HCT116 (cell line): Measurements from ENCODE around the gene SLC25A45. TPM values are rescaled to one million over a fixed set of nuclear protein-coding genes. Genes with fewer than 3 reads are reported as not detected.

Experiments used
- ATAC-seq: fragments of 200-7000 bp; cut with Tn5 transposase; 2 replicates; pipeline ENCODE4 v1.9.1; 2020; ENCODE audit warnings: mild to moderate bottlenecking, moderate library complexity
- BruUV-seq: library from RNA; stranded (reverse); fragments of 400-500 nt; replicated peaks from 2 replicates; lab custom pipeline; 2021; lab: Mats Ljungman, UMichigan
- CTCF ChIA-PET: fragments of 300-600 bp; sonication (Branson Sonifier 250); formaldehyde crosslinking; loops from one replicate; lab custom pipeline; 2021; ENCODE audit warnings: antibody characterized with exemption; lab: Charles Lee
- POLR2A ChIA-PET: fragments of 300-600, 350-600 bp; sonication (Branson Sonifier 250); formaldehyde crosslinking; loops from one replicate; lab custom pipeline; 2021; ENCODE audit warnings: antibody characterized with exemption; lab: Charles Lee
- RAD21 ChIA-PET, 2 experiments: fragments of 300-600 bp; sonication (Branson Sonifier 250); formaldehyde crosslinking; loops; one replicate each; lab custom pipeline; 2023; ENCODE audit warnings: low total read pairs in 2 of 2; ENCODE audit not compliant: uncharacterized antibody in 2 of 2, unreplicated experiment in 2 of 2, low non-redundant PET in 1 of 2; lab: Charles Lee
- DNase-seq: peaks from one replicate; pipeline ENCODE4 v3.0.0-alpha.2; 2010; ENCODE audit warnings: low read depth, low spot score
- H2AFZ ChIP-seq: fragments of 200-600 bp; shearing (Covaris generic), sonication (generic); 2 replicates; pipeline ENCODE4 v1.6.1; 2017; ENCODE audit warnings: low read depth, mixed run types, mixed read lengths, antibody characterized with exemption, low read length; ENCODE audit not compliant: poor library complexity, severe bottlenecking
- H3K27ac ChIP-seq: 2 replicates; pipeline ENCODE4 v1.5.1; 2012; ENCODE audit warnings: low read depth, low read length
- H3K27me3 ChIP-seq: fragments of 200-600 bp; sonication (generic); 2 replicates; pipeline ENCODE4 v1.6.1; 2016; ENCODE audit warnings: mixed run types, low read length, mixed read lengths; ENCODE audit not compliant: insufficient read depth
- H3K36me3 ChIP-seq, 2 experiments: fragments of 200-500 bp in 1 of 2; fragments of 200-600 bp in 1 of 2; sonication (Bioruptor generic) in 1 of 2; sonication (generic) in 1 of 2; 2 replicates each; pipeline versions ENCODE4 v1.5.1 to v1.6.1; 2014 to 2016; ENCODE audit warnings: low read length in 2 of 2, inconsistent platforms in 1 of 2, mixed read lengths in 1 of 2, mixed run types in 1 of 2; ENCODE audit not compliant: insufficient read depth in 2 of 2, control insufficient read depth in 1 of 2
- H3K4me1 ChIP-seq, 2 experiments: fragments of 200-600 bp in 1 of 2; sonication (generic) in 1 of 2; 2 replicates each; pipeline versions ENCODE4 v1.5.1 to v1.6.1; 2012 to 2017; ENCODE audit warnings: low read length in 2 of 2, inconsistent platforms in 1 of 2, mild to moderate bottlenecking in 1 of 2, mixed read lengths in 1 of 2, mixed run types in 1 of 2, moderate library complexity in 1 of 2; ENCODE audit not compliant: insufficient read depth in 2 of 2, control insufficient read depth in 1 of 2
- H3K4me2 ChIP-seq: fragments of 200-600 bp; sonication (generic); 2 replicates; pipeline ENCODE4 v1.6.1; 2017; ENCODE audit warnings: mixed run types, low read length, mixed read lengths
- H3K4me3 ChIP-seq, 2 experiments: fragments of 200-600 bp in 1 of 2; sonication (generic) in 1 of 2; replicated peaks in 1 of 2; 2 replicates each; pipeline ENCODE4 v1.5.1; 2011 to 2016; ENCODE audit warnings: low read length in 2 of 2, control low read depth in 1 of 2, low read depth in 1 of 2, mild to moderate bottlenecking in 1 of 2, mixed read lengths in 1 of 2, mixed run types in 1 of 2
- H3K79me2 ChIP-seq: fragments of 200-600 bp; sonication (generic); 2 replicates; pipeline ENCODE4 v1.6.1; 2017; ENCODE audit warnings: mild to moderate bottlenecking, mixed run types, low read length, moderate library complexity, mixed read lengths; ENCODE audit not compliant: insufficient read depth
- H3K9ac ChIP-seq: fragments of 200-600 bp; sonication (generic); 2 replicates; pipeline ENCODE4 v1.6.1; 2016; ENCODE audit warnings: low read length, mixed read lengths
- H3K9me2 ChIP-seq: fragments of 200-600 bp; sonication (generic), shearing (Covaris generic); 2 replicates; pipeline ENCODE4 v1.6.1; 2017; ENCODE audit warnings: mixed run types, mild to moderate bottlenecking, moderate library complexity; ENCODE audit not compliant: insufficient read depth
- H3K9me3 ChIP-seq, 2 experiments: fragments of 200-500 bp in 1 of 2; fragments of 200-600 bp in 1 of 2; sonication (Bioruptor generic) in 1 of 2; sonication (generic) in 1 of 2; 2 replicates each; pipeline ENCODE4 v1.6.1; 2014 to 2017; ENCODE audit warnings: low read length in 2 of 2, mixed read lengths in 2 of 2, inconsistent platforms in 1 of 2, low read depth in 1 of 2, mild to moderate bottlenecking in 1 of 2, mixed run types in 1 of 2, moderate library complexity in 1 of 2; ENCODE audit not compliant: control insufficient read depth in 1 of 2, insufficient read depth in 1 of 2
- H4K20me1 ChIP-seq: fragments of 200-600 bp; sonication (generic), shearing (Covaris generic); 2 replicates; pipeline ENCODE4 v1.6.1; 2017; ENCODE audit warnings: mixed run types, mild to moderate bottlenecking, moderate library complexity; ENCODE audit not compliant: insufficient read depth
- CBX3 ChIP-seq: IDR thresholded peaks from 2 replicates; pipeline ENCODE4 v1.6.1; 2012; ENCODE audit warnings: low read depth
- EGR1 ChIP-seq: IDR thresholded peaks from 2 replicates; pipeline ENCODE4 v1.6.1; 2012; ENCODE audit warnings: low read depth
- ELF1 ChIP-seq: IDR thresholded peaks from 2 replicates; pipeline ENCODE4 v1.6.1; 2012; ENCODE audit warnings: low read depth, borderline replicate concordance
- EZH2 ChIP-seq: fragments of 200-600 bp; sonication (generic); IDR thresholded peaks from 2 replicates; pipeline ENCODE4 v1.6.1; 2017; ENCODE audit warnings: antibody characterized with exemption, mixed run types
- EZH2phosphoT487 ChIP-seq: fragments of 200-600 bp; IDR thresholded peaks from 2 replicates; pipeline ENCODE4 v1.6.1; 2018; ENCODE audit warnings: antibody characterized with exemption, borderline replicate concordance
- JUND ChIP-seq: IDR thresholded peaks from 2 replicates; pipeline ENCODE4 v1.6.1; 2012
- SIN3A ChIP-seq: IDR thresholded peaks from 2 replicates; pipeline ENCODE4 v1.6.1; 2012; ENCODE audit warnings: low read depth
- SP1 ChIP-seq: IDR thresholded peaks from 2 replicates; pipeline ENCODE4 v1.6.1; 2012; ENCODE audit warnings: low read depth
- SRF ChIP-seq: IDR thresholded peaks from 2 replicates; pipeline ENCODE4 v1.6.1; 2012; ENCODE audit warnings: low read depth
- TCF7L2 ChIP-seq: IDR thresholded peaks from 2 replicates; pipeline ENCODE4 v1.7.0; 2011; ENCODE audit warnings: borderline replicate concordance, inconsistent platforms; ENCODE audit not compliant: insufficient read depth, insufficient read length; ENCODE audit errors: extremely low read depth
- YY1 ChIP-seq: IDR thresholded peaks from 2 replicates; pipeline ENCODE4 v1.6.1; 2011; ENCODE audit warnings: low read length, low read depth, moderate library complexity, mild to moderate bottlenecking; ENCODE audit not compliant: insufficient replicate concordance; ENCODE audit errors: extremely low read depth
- ZFX ChIP-seq: fragments of 450-650 bp; IDR thresholded peaks from 2 replicates; pipeline ENCODE4 v1.6.1; 2017
- intact Hi-C: fragments of 100-400 bp; cut with micrococcal nuclease; formaldehyde crosslinking; loops from 2 replicates; pipeline ENCODE4 v1.10.0; 2022
- total RNA-seq: library from RNA; stranded (reverse); gene quantifications from one replicate; pipeline ENCODE4 v1.2.1, GENCODE V29; 2021; ENCODE audit not compliant: unreplicated experiment
- TF ChIP-seq, protein P1 (sequence below): IDR thresholded peaks from 2 replicates; pipeline ENCODE4 v1.6.1; 2012
- TF ChIP-seq, protein P2 (sequence below): IDR thresholded peaks from 2 replicates; pipeline ENCODE4 v1.6.1; 2012

The SLC25A45 gene
- total RNA-seq, 1 experiment from 2014 or later: 3.9 TPM

DNA sequence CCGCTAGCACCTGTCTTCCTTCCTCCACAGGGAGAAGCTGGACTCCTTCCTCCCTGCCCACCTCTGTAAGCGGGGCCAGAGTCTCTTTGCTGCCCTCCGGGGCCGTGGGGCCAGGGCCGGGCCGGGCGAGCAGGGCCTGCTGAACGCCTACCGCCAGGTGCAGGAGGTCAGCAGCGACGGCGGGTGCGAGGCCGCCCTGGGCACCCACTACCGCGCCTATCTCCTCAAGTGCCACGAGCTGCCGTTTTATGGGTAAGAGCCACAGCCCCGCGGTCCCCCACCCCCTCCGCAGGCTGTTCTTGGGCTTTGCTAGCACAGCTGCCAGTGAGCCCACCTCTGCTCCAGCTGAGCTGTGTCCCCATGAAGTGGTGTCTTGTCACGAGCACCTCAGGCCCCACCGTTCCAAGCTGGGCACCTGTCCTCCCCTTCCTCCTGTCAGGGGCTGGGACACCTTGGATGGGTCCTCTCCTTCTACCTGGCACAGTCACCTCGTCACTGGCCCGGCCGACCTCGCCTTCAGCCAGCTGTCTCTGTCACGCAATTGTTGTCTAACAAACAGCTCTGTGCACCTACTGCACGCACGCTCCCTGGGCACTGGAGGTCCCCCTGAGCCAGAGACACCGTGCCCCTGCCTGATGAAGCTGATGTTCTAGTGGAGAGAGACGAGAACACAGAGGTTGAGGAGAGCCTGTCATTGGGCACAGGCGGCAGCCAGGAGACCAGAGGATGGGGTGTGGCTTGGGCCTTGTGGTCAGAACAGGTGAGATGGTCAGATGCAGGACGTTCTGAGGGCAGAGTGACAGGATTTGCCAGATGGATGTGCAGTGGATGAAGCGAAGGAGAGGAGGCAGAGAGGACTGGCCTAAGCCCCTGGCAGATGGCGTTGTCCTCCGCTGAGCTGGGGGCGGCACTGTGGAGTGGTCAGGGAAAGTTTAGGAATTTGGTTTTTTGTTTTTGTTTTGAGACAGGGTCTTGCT, 14.6 kb upstream of the SLC25A45 start:
- no peaks in the 10 kb centered on the region for H3K9me2 ChIP-seq
- TF ChIP-seq JUND (no peak), ELF1 (no peak), EZH2 (no peak), TCF7L2 (no peak), SRF (no peak), SIN3A (no peak), EZH2phosphoT487 (no peak), EGR1 (no peak), ZFX (no peak), CBX3 (no peak), YY1 (no peak), SP1 (no peak)
- TF ChIP-seq, protein P1, sequence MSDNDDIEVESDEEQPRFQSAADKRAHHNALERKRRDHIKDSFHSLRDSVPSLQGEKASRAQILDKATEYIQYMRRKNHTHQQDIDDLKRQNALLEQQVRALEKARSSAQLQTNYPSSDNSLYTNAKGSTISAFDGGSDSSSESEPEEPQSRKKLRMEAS: no peak
- TF ChIP-seq, protein P2, sequence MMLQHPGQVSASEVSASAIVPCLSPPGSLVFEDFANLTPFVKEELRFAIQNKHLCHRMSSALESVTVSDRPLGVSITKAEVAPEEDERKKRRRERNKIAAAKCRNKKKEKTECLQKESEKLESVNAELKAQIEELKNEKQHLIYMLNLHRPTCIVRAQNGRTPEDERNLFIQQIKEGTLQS: no peak
- H3K9ac ChIP-seq: no peak overlapping the region
- no peaks in the 10 kb centered on the region for H3K27me3 ChIP-seq
- no peaks in the 10 kb centered on the region for H4K20me1 ChIP-seq
- H2AFZ ChIP-seq: no peak overlapping the region
- ATAC-seq (no peak), DNase-seq (no peak)
- no peak overlapping the region for H3K27ac ChIP-seq
- no peak overlapping the region for H3K4me2 ChIP-seq
- peaks cover 3% of the 10 kb centered on the region; the same call in 1 of the 2 replicates for H3K79me2 ChIP-seq
- H3K4me3 ChIP-seq: no peak overlapping the region
- ChIA-PET CTCF (no interaction called here), POLR2A (interaction anchor here (1.9 kb wide), 1 partner anchor 26 kb away, joined by 4 read pairs; the partner anchor contains the start of gene NEAT1), RAD21 (no interaction called here)
- intact Hi-C loops: no loop called here
- H3K36me3 ChIP-seq: peaks cover 7 to 21% of the 10 kb centered on the region in 2 experiments
- H3K4me1 ChIP-seq: no peaks in the 10 kb centered on the region
- no TSS peak for BruUV-seq
- H3K9me3 ChIP-seq: no peaks in the 10 kb centered on the region
